H1 (cell line): ENCODE results near the gene ZNRF2. TPM values are rescaled to one million over a fixed set of nuclear protein-coding genes. Genes with fewer than 3 reads are reported as not detected.

Source experiments
- CTCF ChIA-PET: fragments of 300-600 bp; sonication (Branson Sonifier 250); formaldehyde crosslinking; loops from one replicate; lab custom pipeline; 2021; ENCODE audit not compliant: partially characterized antibody; lab: Charles Lee
- POLR2A ChIA-PET: fragments of 300-600 bp; sonication (Branson Sonifier 250); formaldehyde crosslinking; loops from one replicate; lab custom pipeline; 2021; ENCODE audit warnings: inconsistent platforms; ENCODE audit not compliant: partially characterized antibody; lab: Charles Lee
- DNase-seq, 2 experiments: peaks; one replicate each; pipeline versions ENCODE4 v3.0.0 to v3.0.0-alpha.2; 2010 to 2022; ENCODE audit warnings: low spot score in 2 of 2, low read depth in 1 of 2, mixed read lengths in 1 of 2
- FAIRE-seq: peaks from 2 replicates; lab custom pipeline; 2011; peaks lifted over from hg19 to GRCh38; lab: Jason Lieb, UNC
- H2AFZ ChIP-seq: 2 replicates; pipeline ENCODE4 v1.8.1; 2012; ENCODE audit warnings: low read length, inconsistent platforms
- H2AK5ac ChIP-seq: 2 replicates; pipeline ENCODE4 v1.6.1; 2013; ENCODE audit warnings: low read depth, low read length
- H2BK120ac ChIP-seq: replicated peaks from 2 replicates; pipeline ENCODE3; 2013; ENCODE audit warnings: low read depth, low read length, inconsistent platforms
- H2BK12ac ChIP-seq: 2 replicates; pipeline ENCODE4 v1.6.1; 2013; ENCODE audit warnings: low read depth, low read length
- H2BK15ac ChIP-seq: 2 replicates; pipeline ENCODE4 v1.6.1; 2013; ENCODE audit warnings: low read length
- H2BK20ac ChIP-seq: 2 replicates; pipeline ENCODE4 v1.6.1; 2013; ENCODE audit warnings: low read length
- H2BK5ac ChIP-seq: 2 replicates; pipeline ENCODE4 v1.6.1; 2013; ENCODE audit warnings: low read depth, low read length
- H3K14ac ChIP-seq: 2 replicates; pipeline ENCODE4 v1.6.1; 2013; ENCODE audit warnings: inconsistent platforms; ENCODE audit not compliant: insufficient read length
- H3K18ac ChIP-seq: 2 replicates; pipeline ENCODE4 v1.6.1; 2013; ENCODE audit warnings: low read length; ENCODE audit errors: extremely low read depth
- H3K23ac ChIP-seq: 2 replicates; pipeline ENCODE4 v1.6.1; 2013; ENCODE audit warnings: inconsistent platforms; ENCODE audit not compliant: insufficient read length
- H3K23me2 ChIP-seq: 2 replicates; pipeline ENCODE4 v1.6.1; 2013; ENCODE audit warnings: low read depth, low read length
- H3K27ac ChIP-seq: 2 replicates; pipeline ENCODE4 v1.6.1; 2011; ENCODE audit warnings: low read depth, low read length, inconsistent platforms
- H3K27me3 ChIP-seq, 4 experiments: replicated peaks in 1 of 4; 1 replicate in 1 of 4; 2 replicates in 3 of 4; pipeline versions ENCODE4 v1.6.1 to v1.8.1; 2011 to 2013; ENCODE audit warnings: low read length in 3 of 4, mild to moderate bottlenecking in 3 of 4, inconsistent platforms in 2 of 4, mixed read lengths in 2 of 4, moderate library complexity in 1 of 4; ENCODE audit not compliant: control insufficient read depth in 3 of 4, insufficient read depth in 3 of 4; ENCODE audit errors: extremely low read depth in 1 of 4
- H3K36me3 ChIP-seq, 4 experiments: 2 replicates each; pipeline versions ENCODE4 v1.6.1 to v1.8.1; 2011 to 2013; ENCODE audit warnings: mild to moderate bottlenecking in 4 of 4, low read length in 3 of 4, moderate library complexity in 2 of 4, control low read depth in 1 of 4, inconsistent platforms in 1 of 4; ENCODE audit not compliant: insufficient read depth in 4 of 4, control insufficient read depth in 2 of 4
- H3K4ac ChIP-seq: replicated peaks from 2 replicates; pipeline ENCODE3; 2013; ENCODE audit warnings: low read length, low read depth, mixed read lengths, inconsistent platforms; ENCODE audit not compliant: insufficient read length
- H3K4me1 ChIP-seq, 4 experiments: replicated peaks in 1 of 4; 1 replicate in 1 of 4; 2 replicates in 3 of 4; pipeline versions ENCODE4 v1.6.1 to v1.8.1; 2011 to 2013; ENCODE audit warnings: low read length in 3 of 4, inconsistent platforms in 2 of 4, mixed read lengths in 1 of 4; ENCODE audit not compliant: insufficient read depth in 4 of 4, control insufficient read depth in 3 of 4
- H3K4me2 ChIP-seq, 2 experiments: 2 replicates each; pipeline versions ENCODE4 v1.6.1 to v1.8.1; 2011 to 2013; ENCODE audit warnings: low read depth in 2 of 2, low read length in 2 of 2, control low read depth in 1 of 2, inconsistent platforms in 1 of 2, mild to moderate bottlenecking in 1 of 2; ENCODE audit not compliant: insufficient read depth in 1 of 2
- H3K4me3 ChIP-seq, 4 experiments: fragments of 200-600, 300-600 bp in 1 of 4; sonication (generic), shearing (Covaris generic), sonication (Bioruptor Twin) in 1 of 4; 2 replicates each; pipeline versions ENCODE4 v1.5.1 to v1.8.1; 2011 to 2016; ENCODE audit warnings: low read length in 4 of 4, low read depth in 3 of 4, control low read depth in 2 of 4, inconsistent platforms in 2 of 4, mild to moderate bottlenecking in 2 of 4, mixed read lengths in 1 of 4, moderate library complexity in 1 of 4; ENCODE audit not compliant: insufficient read depth in 2 of 4; ENCODE audit errors: extremely low read depth in 1 of 4
- H3K56ac ChIP-seq: replicated peaks from 2 replicates; pipeline ENCODE3; 2013; ENCODE audit warnings: low read depth, mild to moderate bottlenecking, mixed read lengths, low read length, inconsistent platforms; ENCODE audit not compliant: insufficient read length
- H3K79me1 ChIP-seq: 2 replicates; pipeline ENCODE4 v1.6.1; 2013; ENCODE audit warnings: low read depth, low read length, control low read depth
- H3K79me2 ChIP-seq, 2 experiments: 2 replicates each; pipeline versions ENCODE4 v1.6.1 to v1.8.1; 2012 to 2013; ENCODE audit warnings: low read length in 2 of 2, mild to moderate bottlenecking in 2 of 2, inconsistent platforms in 1 of 2; ENCODE audit not compliant: insufficient read depth in 2 of 2, control insufficient read depth in 1 of 2
- H3K9ac ChIP-seq, 4 experiments: replicated peaks in 1 of 4; 1 replicate in 1 of 4; 2 replicates in 3 of 4; pipeline versions ENCODE4 v1.6.1 to v1.8.1; 2011 to 2013; ENCODE audit warnings: low read depth in 3 of 4, low read length in 3 of 4, control low read depth in 2 of 4, mild to moderate bottlenecking in 2 of 4, moderate library complexity in 2 of 4, inconsistent platforms in 1 of 4; ENCODE audit errors: extremely low read depth in 1 of 4
- H3K9me3 ChIP-seq, 2 experiments: 2 replicates each; pipeline versions ENCODE4 v1.6.1 to v1.8.1; 2012 to 2013; ENCODE audit warnings: mild to moderate bottlenecking in 2 of 2, moderate library complexity in 2 of 2, control low read depth in 1 of 2, inconsistent platforms in 1 of 2, low read depth in 1 of 2, low read length in 1 of 2, mixed read lengths in 1 of 2; ENCODE audit not compliant: insufficient read depth in 2 of 2
- H4K20me1 ChIP-seq, 2 experiments: replicated peaks in 1 of 2; 2 replicates each; pipeline versions ENCODE3 to v1.8.1; 2011 to 2013; ENCODE audit warnings: inconsistent platforms in 2 of 2, low read length in 2 of 2, mild to moderate bottlenecking in 1 of 2; ENCODE audit not compliant: insufficient read depth in 2 of 2, control insufficient read depth in 1 of 2
- H4K5ac ChIP-seq: 2 replicates; pipeline ENCODE4 v1.6.1; 2013; ENCODE audit warnings: low read length, low read depth, mixed read lengths, inconsistent platforms; ENCODE audit not compliant: insufficient read length
- H4K8ac ChIP-seq: 2 replicates; pipeline ENCODE4 v1.8.0; 2013; ENCODE audit warnings: mild to moderate bottlenecking, moderate library complexity, low read length, inconsistent platforms; ENCODE audit not compliant: insufficient read depth; ENCODE audit errors: extremely low read depth
- H4K91ac ChIP-seq: replicated peaks from 2 replicates; pipeline ENCODE3; 2013; ENCODE audit warnings: low read length, mixed read lengths, inconsistent platforms; ENCODE audit not compliant: insufficient read length
- CBX5 ChIP-seq: fragments of 300-800, 300-1000 bp; sonication (generic); IDR thresholded peaks from 2 replicates; pipeline ENCODE4 v1.7.1; 2016; ENCODE audit warnings: antibody characterized with exemption, low read length, low read depth
- PHF8 ChIP-seq: fragments of 200-600 bp; sonication (generic); conservative IDR thresholded peaks from 2 replicates; pipeline ENCODE4 v1.7.1; 2012; ENCODE audit warnings: low read depth, mild to moderate bottlenecking, inconsistent platforms, low read length, moderate library complexity
- POU5F1 ChIP-seq: IDR thresholded peaks from 2 replicates; pipeline ENCODE4 v1.6.1; 2011; ENCODE audit warnings: low read depth, mild to moderate bottlenecking, low read length, moderate library complexity
- SP1 ChIP-seq: IDR thresholded peaks from 2 replicates; pipeline ENCODE4 v1.6.1; 2011; ENCODE audit warnings: low read depth, low read length
- ZNF274 ChIP-seq: IDR thresholded peaks from 2 replicates; pipeline ENCODE4 v1.7.0; 2012; ENCODE audit warnings: low read length, borderline replicate concordance; ENCODE audit errors: extremely low read depth
- WGBS, 2 experiments: shearing (Covaris generic) in 1 of 2; methylation state at CpG; one replicate each; pipeline versions ENCODE4 v1.1.6 to v1.1.7; 2013 to 2015; ENCODE audit warnings: low lambda C conversion rate in 2 of 2, mixed read lengths in 2 of 2, inconsistent platforms in 1 of 2, low coverage in 1 of 2, missing lambda C conversion rate in 1 of 2; ENCODE audit not compliant: insufficient replicate concordance in 2 of 2, insufficient coverage in 1 of 2, insufficient read length in 1 of 2; ENCODE audit errors: extremely low coverage in 1 of 2, missing lambda C conversion rate in 1 of 2; 5-methylcytosine and 5-hydroxymethylcytosine counted together
- polyA plus RNA-seq, 7 experiments: library from polyadenylated mRNA; depleted of rRNA in 3 of 7; stranded (reverse) in 5 of 7; unstranded in 2 of 7; fragments of >200 nt in 5 of 7; fragments of 200-250 nt in 2 of 7; gene quantifications; 1 replicate in 5 of 7; 2 replicates in 1 of 7; 4 replicates in 1 of 7; pipeline versions ENCODE4 v1.2.1 to v1.2.3, GENCODE V29; 2011 to 2013; ENCODE audit warnings: missing spikeins in 2 of 7, mixed read lengths in 2 of 7
- total RNA-seq: library from RNA; stranded (reverse); fragmentation: NEBNext Ultra II Directional; extraction: Animal tissue kit (Norgen Biotek cat#: 25700); gene quantifications from 2 replicates; pipeline ENCODE4 v1.2.1, GENCODE V29; 2021

The ZNRF2 gene
- total and polyA plus RNA-seq, 2 of the 8 experiments (the other 6 are each of a cell fraction or from before 2014, with no cell fraction given) = 2.9 to 16.2 TPM

- H3K23me2 ChIP-seq = no peaks in the 10 kb centered on the region
- no peak overlapping the region for H3K14ac ChIP-seq
- H2BK20ac ChIP-seq = no peak overlapping the region
- ChIA-PET POLR2A (no interaction called here), CTCF (interaction anchor here (1.0 to 1.6 kb wide), 5 partner anchors 9 to 181 kb away, joined by 3 to 10 read pairs (median 3); no protein-coding TSS in a partner anchor)
- no peak overlapping the region for H3K4me3 ChIP-seq
- H4K8ac ChIP-seq = no peak overlapping the region
- H3K27ac ChIP-seq = no peak overlapping the region
- no peak overlapping the region for H3K9ac ChIP-seq
- peak in 1 of 2 experiments; percentile 34 for DNase-seq
- H3K9me3 ChIP-seq = no peaks in the 10 kb centered on the region
- no peak overlapping the region for H3K23ac ChIP-seq
- H3K4me2 ChIP-seq = no peak overlapping the region
- WGBS, 2 experiments = 93% methylated on average over 13 of the region's 13 CpGs; no CpG with 5 or more reads in 1 of the 2 experiments
- H2AFZ ChIP-seq = no peak overlapping the region
- no peak overlapping the region for H2BK12ac ChIP-seq
- no peak for FAIRE-seq
- no peaks in the 10 kb centered on the region for H3K79me1 ChIP-seq
- no peaks in the 10 kb centered on the region for H4K20me1 ChIP-seq
- no peak overlapping the region for H2BK120ac ChIP-seq
- H3K36me3 ChIP-seq = no peaks in the 10 kb centered on the region; a peak in 1 of 8 replicates
- no peak overlapping the region for H2BK15ac ChIP-seq
- H4K5ac ChIP-seq = no peak overlapping the region
- no peak overlapping the region for H4K91ac ChIP-seq
- H2AK5ac ChIP-seq = no peak overlapping the region
- TF ChIP-seq POU5F1 (no peak), CBX5 (no peak), SP1 (no peak), ZNF274 (no peak), PHF8 (no peak)
- no peaks in the 10 kb centered on the region for H3K79me2 ChIP-seq
- H2BK5ac ChIP-seq = no peak overlapping the region
- no peaks in the 10 kb centered on the region for H3K4me1 ChIP-seq
- H3K56ac ChIP-seq = no peak overlapping the region
- H3K4ac ChIP-seq = no peak overlapping the region
- no peaks in the 10 kb centered on the region for H3K27me3 ChIP-seq
- H3K18ac ChIP-seq = no peak overlapping the region
These were observed 122.4 kb downstream of the ZNRF2 start for GRCh38 chr7:30406664-30407425.
